Measurements from ENCODE around the gene S100A13.
"Not testable (repeated sequence)": the region's sequence is repeated elsewhere in the genome, so short reads cannot be mapped to it uniquely, and the experiment has no call there.

Gene S100A13

GRCh38 chr1:153599847-153600246 lies 27.5 kb downstream of the S100A13 start:
- DNase-seq = no peak

GRCh38 chr1:153598309-153599172 lies 28.8 kb downstream of the S100A13 start:
- peak; percentile 16 for DNase-seq

- DNase-seq = peak; percentile 2
These were observed 30.1 kb downstream of the S100A13 start for GRCh38 chr1:153597206-153597605.

- no peak for DNase-seq
These were observed 34.6 kb downstream of the S100A13 start for GRCh38 chr1:153592748-153593147.

GRCh38 chr1:153588482-153588881 lies 38.8 kb downstream of the S100A13 start:
- DNase-seq = no peak

GRCh38 chr1:153588033-153588432 lies 39.3 kb downstream of the S100A13 start:
- not testable (repeated sequence) for DNase-seq

GRCh38 chr1:153587314-153587713 lies 40.0 kb downstream of the S100A13 start:
- no peak for DNase-seq

GRCh38 chr1:153586347-153586746 lies 41.0 kb downstream of the S100A13 start:
- DNase-seq = no peak

- no peak for DNase-seq
These were observed 42.3 kb downstream of the S100A13 start for GRCh38 chr1:153585006-153585405.

- DNase-seq = no peak
These were observed 43.3 kb downstream of the S100A13 start for GRCh38 chr1:153583976-153584375.

- DNase-seq = not testable (repeated sequence)
These were observed 43.8 kb downstream of the S100A13 start for GRCh38 chr1:153583514-153583913.

GRCh38 chr1:153582836-153583235 lies 44.5 kb downstream of the S100A13 start:
- not testable (repeated sequence) for DNase-seq

GRCh38 chr1:153578936-153579335 lies 48.4 kb downstream of the S100A13 start:
- no peak for DNase-seq

- DNase-seq = no peak
These were observed 48.8 kb downstream of the S100A13 start for GRCh38 chr1:153578490-153578889.

GRCh38 chr1:153577624-153578051 lies 49.7 kb downstream of the S100A13 start:
- DNase-seq = no peak

- no peak for DNase-seq
These were observed 50.2 kb downstream of the S100A13 start for GRCh38 chr1:153577138-153577537.

- DNase-seq = not testable (repeated sequence)
These were observed 51.8 kb downstream of the S100A13 start for GRCh38 chr1:153575497-153575896.

- not testable (repeated sequence) for DNase-seq
These were observed 52.2 kb downstream of the S100A13 start for GRCh38 chr1:153575081-153575491.

GRCh38 chr1:153573351-153573750 lies 54.0 kb downstream of the S100A13 start:
- DNase-seq = no peak

- DNase-seq = peak; percentile 53
These were observed 54.7 kb downstream of the S100A13 start for GRCh38 chr1:153572569-153573015.

- no peak for DNase-seq
These were observed 55.6 kb downstream of the S100A13 start for GRCh38 chr1:153571706-153572105.

- no peak for DNase-seq
These were observed 56.4 kb downstream of the S100A13 start for GRCh38 chr1:153570874-153571273.

GRCh38 chr1:153569465-153569864 lies 57.8 kb downstream of the S100A13 start:
- no peak for DNase-seq

Measured in CD4-positive, alpha-beta T cell treated with Interleukin-12 subunit alpha and Interleukin-12 subunit beta, for 1 hour (primary cell).